Cardiac muscle cell (in vitro differentiated cells and primary cell): ENCODE results near the gene SKOR1. TPM values are rescaled to one million over a fixed set of nuclear protein-coding genes. Genes with fewer than 3 reads are reported as not detected.

Experiments used
- DNase-seq, 2 donors: peaks; one replicate each; pipeline versions ENCODE4 v3.0.0 to v3.0.0-alpha.2; 2010 to 2017; ENCODE audit warnings: low read depth in 1 of 2, low spot score in 1 of 2
- H3K27ac ChIP-seq: fragments of 200-600 bp; sonication (generic); 2 replicates; pipeline ENCODE4 v1.5.1; 2016
- H3K27me3 ChIP-seq: fragments of 200-600 bp; sonication (generic); 2 replicates; pipeline ENCODE4 v1.6.0; 2016; ENCODE audit warnings: control low read depth
- H3K36me3 ChIP-seq: fragments of 200-600 bp; sonication (generic); 2 replicates; pipeline ENCODE4 v1.5.1; 2016; ENCODE audit warnings: control low read depth
- H3K4me1 ChIP-seq: fragments of 200-600 bp; sonication (generic); 2 replicates; pipeline ENCODE4 v1.8.1; 2017; ENCODE audit warnings: low read depth, mild to moderate bottlenecking, mixed run types
- H3K4me3 ChIP-seq: fragments of 200-600 bp; sonication (generic); 2 replicates; pipeline ENCODE4 v1.5.1; 2016; ENCODE audit warnings: mild to moderate bottlenecking
- H3K9me3 ChIP-seq: fragments of 200-600 bp; sonication (generic); 2 replicates; pipeline ENCODE4 v1.5.1; 2017; ENCODE audit warnings: low read depth, mild to moderate bottlenecking, control low read depth
- polyA plus RNA-seq: library from polyadenylated mRNA; unstranded; fragments of >200 nt; fragmentation: Nextera tagmentation; extraction: Ambion mirVana; gene quantifications from 2 replicates; pipeline ENCODE4 v1.2.1, GENCODE V29; 2016
- total RNA-seq: library from RNA; depleted of rRNA; stranded (reverse); fragments of >200 nt; gene quantifications from 2 replicates; pipeline ENCODE4 v1.2.3, GENCODE V29; 2016
- TF ChIP-seq, protein P1 (sequence below): IDR thresholded peaks from 2 replicates; pipeline ENCODE4 v1.5.1; 2012; ENCODE audit warnings: low read depth, mild to moderate bottlenecking, low read length

Gene SKOR1
- total and polyA plus RNA-seq, 2 experiments from 2014 or later, result 1.1 TPM; not detected in 1

GRCh38 chr15:67805008-67805665 is 20.2 kb upstream of the SKOR1 start:
- Histone ChIP-seq H3K27ac (no peak overlapping the region), H3K4me1 (no peaks in the 10 kb centered on the region), H3K27me3 (peaks cover 91% of the 10 kb centered on the region), H3K36me3 (no peaks in the 10 kb centered on the region), H3K4me3 (no peak overlapping the region), H3K9me3 (no peaks in the 10 kb centered on the region)
- no peak for DNase-seq
- TF ChIP-seq, protein P1, sequence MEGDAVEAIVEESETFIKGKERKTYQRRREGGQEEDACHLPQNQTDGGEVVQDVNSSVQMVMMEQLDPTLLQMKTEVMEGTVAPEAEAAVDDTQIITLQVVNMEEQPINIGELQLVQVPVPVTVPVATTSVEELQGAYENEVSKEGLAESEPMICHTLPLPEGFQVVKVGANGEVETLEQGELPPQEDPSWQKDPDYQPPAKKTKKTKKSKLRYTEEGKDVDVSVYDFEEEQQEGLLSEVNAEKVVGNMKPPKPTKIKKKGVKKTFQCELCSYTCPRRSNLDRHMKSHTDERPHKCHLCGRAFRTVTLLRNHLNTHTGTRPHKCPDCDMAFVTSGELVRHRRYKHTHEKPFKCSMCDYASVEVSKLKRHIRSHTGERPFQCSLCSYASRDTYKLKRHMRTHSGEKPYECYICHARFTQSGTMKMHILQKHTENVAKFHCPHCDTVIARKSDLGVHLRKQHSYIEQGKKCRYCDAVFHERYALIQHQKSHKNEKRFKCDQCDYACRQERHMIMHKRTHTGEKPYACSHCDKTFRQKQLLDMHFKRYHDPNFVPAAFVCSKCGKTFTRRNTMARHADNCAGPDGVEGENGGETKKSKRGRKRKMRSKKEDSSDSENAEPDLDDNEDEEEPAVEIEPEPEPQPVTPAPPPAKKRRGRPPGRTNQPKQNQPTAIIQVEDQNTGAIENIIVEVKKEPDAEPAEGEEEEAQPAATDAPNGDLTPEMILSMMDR, result no peak

DNA sequence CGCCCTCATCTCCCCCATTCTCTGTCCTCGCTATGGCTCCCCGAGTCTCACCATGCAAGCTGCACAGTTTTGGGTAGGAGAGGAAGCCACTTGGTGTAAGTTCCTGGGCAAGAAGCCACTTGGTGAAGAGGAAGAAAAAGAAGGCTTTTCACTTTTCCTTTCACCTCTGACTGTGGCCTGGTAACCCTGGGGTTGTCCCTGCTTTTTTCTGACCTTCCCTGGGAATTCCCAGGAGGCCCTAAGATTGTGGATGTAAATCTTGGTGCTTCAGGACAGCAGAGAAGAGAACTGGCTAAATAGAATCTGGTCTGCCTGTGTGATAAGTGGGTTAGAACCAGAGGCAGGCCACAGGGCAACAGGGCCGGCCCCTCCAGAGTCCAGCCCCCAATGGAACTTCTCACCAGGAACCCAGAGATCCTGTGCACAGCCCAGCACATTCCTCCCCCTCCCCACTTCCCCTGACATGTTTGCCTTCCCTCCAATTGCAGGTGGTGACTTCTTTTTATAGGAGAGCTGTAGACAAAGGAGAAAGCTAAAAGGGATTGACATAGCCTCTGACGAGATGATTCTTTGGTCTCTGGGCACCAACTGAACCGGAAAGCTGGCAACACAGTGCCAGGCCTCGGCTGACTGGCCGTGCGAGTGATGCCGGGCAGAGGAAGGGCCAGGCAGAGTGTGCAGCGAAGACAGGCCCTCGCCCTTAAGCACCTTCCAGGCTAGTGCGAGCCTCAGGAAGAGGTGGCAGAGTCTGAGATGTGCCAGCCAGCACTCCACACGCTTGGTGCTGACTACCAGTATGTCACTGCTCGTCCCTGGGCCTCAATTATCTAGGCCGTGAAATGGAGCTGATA is 19.4 kb upstream of the SKOR1 start:
- H3K9me3 ChIP-seq, result no peaks in the 10 kb centered on the region
- H3K4me1 ChIP-seq, result no peaks in the 10 kb centered on the region
- peaks cover 91% of the 10 kb centered on the region for H3K27me3 ChIP-seq
- no peak overlapping the region for H3K27ac ChIP-seq
- DNase-seq, result no peak
- TF ChIP-seq, protein P1, result no peak
- no peaks in the 10 kb centered on the region for H3K36me3 ChIP-seq
- no peak overlapping the region for H3K4me3 ChIP-seq

DNA sequence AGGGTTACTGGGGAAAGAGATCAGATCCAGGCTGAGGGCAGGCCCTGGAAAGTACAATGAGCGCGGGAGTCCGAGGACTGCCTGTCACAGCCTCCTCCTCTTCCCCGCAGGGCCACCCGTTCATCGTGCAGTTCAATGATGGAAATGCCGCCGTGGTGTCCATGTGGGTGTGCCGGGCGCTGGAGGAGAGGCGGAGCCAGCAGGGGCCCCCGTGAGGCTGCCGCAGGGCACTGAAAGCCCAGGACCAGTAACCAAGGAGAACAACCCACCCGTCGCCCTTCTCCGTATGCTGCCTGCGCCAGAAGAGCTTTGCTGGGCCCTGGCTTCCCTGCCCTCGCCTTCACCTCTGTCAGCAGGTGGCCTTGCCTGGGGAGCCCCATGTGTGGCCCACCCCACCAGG is 18.8 kb upstream of the SKOR1 start:
- TF ChIP-seq, protein P1, result no peak
- H3K4me3 ChIP-seq, result no peak overlapping the region
- no peaks in the 10 kb centered on the region for H3K4me1 ChIP-seq
- no peak overlapping the region for H3K27ac ChIP-seq
- peaks cover 91% of the 10 kb centered on the region for H3K27me3 ChIP-seq
- H3K36me3 ChIP-seq, result no peaks in the 10 kb centered on the region
- H3K9me3 ChIP-seq, result no peaks in the 10 kb centered on the region
- DNase-seq, result no peak

GRCh38 chr15:67807141-67807540 is 18.2 kb upstream of the SKOR1 start:
- H3K4me3 ChIP-seq, result no peak overlapping the region
- H3K27me3 ChIP-seq, result peaks cover 91% of the 10 kb centered on the region
- DNase-seq, result no peak
- no peaks in the 10 kb centered on the region for H3K9me3 ChIP-seq
- no peaks in the 10 kb centered on the region for H3K4me1 ChIP-seq
- TF ChIP-seq, protein P1, result no peak
- H3K36me3 ChIP-seq, result no peaks in the 10 kb centered on the region
- no peak overlapping the region for H3K27ac ChIP-seq

- no peaks in the 10 kb centered on the region for H3K4me1 ChIP-seq
- peaks cover 91% of the 10 kb centered on the region for H3K27me3 ChIP-seq
- no peaks in the 10 kb centered on the region for H3K9me3 ChIP-seq
- H3K36me3 ChIP-seq, result no peaks in the 10 kb centered on the region
- DNase-seq, result no peak
- no peak overlapping the region for H3K4me3 ChIP-seq
- no peak overlapping the region for H3K27ac ChIP-seq
- TF ChIP-seq, protein P1, result no peak
Observed at GRCh38 chr15:67807836-67808235, 17.5 kb upstream of the SKOR1 start.
